ENCODE measurements around the gene MRPL52. TPM values are rescaled to one million over a fixed set of nuclear protein-coding genes. Genes with fewer than 3 reads are reported as not detected.
A peak's percentile ranks its signal among the peaks of the same experiment; 100 is the strongest.

MRPL52 gene
- total and polyA plus RNA-seq, 7 donors = 54.6 to 333 (median 64.3) TPM

- Histone ChIP-seq H3K27ac (peak overlapping the region; percentile 97 to 100 (median 98)), H3K4me3 (peak overlapping the region; percentile 95 to 98 (median 97)), H3K4me1 (peaks cover 0 to 57% (median 44%) of the 10 kb centered on the region in 4 donors), H3K9me3 (no peaks in the 10 kb centered on the region), H3K36me3 (peaks cover 19 to 41% (median 29%) of the 10 kb centered on the region in 4 donors), H3K27me3 (no peaks in the 10 kb centered on the region)
- intact Hi-C loops (cut with DNase I) = loop anchor here (1.0 to 5.0 kb wide), 2 partner anchors 13 to 34 kb away; partner anchors contain the start of gene LRP10
- 21 to 41% methylated on average over 25 of the region's 25 CpGs for WGBS, 2 donors
- TF ChIP-seq POLR2AphosphoS5 (IDR thresholded peaks at IDR 0.05) (peak; percentile 69 to 81 (median 74)), POLR2A (IDR thresholded peaks at IDR 0.05) (peak; percentile 49 to 55), EP300 (IDR thresholded peaks at IDR 0.05) (no peak)
- DNase-seq = peak; percentile 95
Measured at GRCh38 chr14:22837750-22838538, 8.3 kb downstream of the MRPL52 start.

- no peaks in the 10 kb centered on the region for H3K9me3 ChIP-seq
- intact Hi-C loops (cut with DNase I) = loop anchor here (5.0 kb wide), 1 partner anchor 34 kb away; the partner anchor contains the start of gene LRP10
- H3K4me1 ChIP-seq = peaks cover 0 to 63% (median 46%) of the 10 kb centered on the region in 4 donors
- H3K36me3 ChIP-seq = peaks cover 26 to 42% (median 31%) of the 10 kb centered on the region in 4 donors
- peak overlapping the region; percentile 97 to 100 (median 98) for H3K27ac ChIP-seq
- H3K27me3 ChIP-seq = no peaks in the 10 kb centered on the region
- 51 to 75% methylated on average over 6 of the region's 6 CpGs for WGBS, 2 donors
- peak overlapping the region; percentile 95 to 98 (median 97) for H3K4me3 ChIP-seq
- TF ChIP-seq POLR2AphosphoS5 (IDR thresholded peaks at IDR 0.05) = no peak
- TF ChIP-seq POLR2A (IDR thresholded peaks at IDR 0.05) = no peak
- TF ChIP-seq CTCF (IDR thresholded peaks at IDR 0.05) = no peak
- TF ChIP-seq EP300 (IDR thresholded peaks at IDR 0.05) = no peak
- no peak for DNase-seq
Measured at GRCh38 chr14:22838631-22839041, 8.9 kb downstream of the MRPL52 start.

- H3K27ac ChIP-seq = peak overlapping the region; percentile 97 to 100 (median 98)
- H3K27me3 ChIP-seq = no peaks in the 10 kb centered on the region
- peak in 1 of 4 donors; percentile 14 for TF ChIP-seq EP300 (IDR thresholded peaks at IDR 0.05)
- TF ChIP-seq CTCF (IDR thresholded peaks at IDR 0.05) = no peak
- TF ChIP-seq POLR2AphosphoS5 (IDR thresholded peaks at IDR 0.05) = peak in 3 of 4 donors; percentile 10 to 27 (median 27)
- no peak for TF ChIP-seq POLR2A (IDR thresholded peaks at IDR 0.05)
- DNase-seq = peak; percentile 90
- WGBS, 2 donors = 64 to 66% methylated on average over 6 of the region's 6 CpGs
- peaks cover 33 to 42% (median 36%) of the 10 kb centered on the region in 4 donors for H3K36me3 ChIP-seq
- H3K9me3 ChIP-seq = no peaks in the 10 kb centered on the region
- intact Hi-C loops (cut with DNase I) = loop anchor here (5.0 kb wide), 1 partner anchor 33 kb away; the partner anchor contains the start of gene LRP10
- H3K4me3 ChIP-seq = peak overlapping the region; percentile 95 to 98 (median 97)
- peaks cover 0 to 63% (median 48%) of the 10 kb centered on the region in 4 donors for H3K4me1 ChIP-seq
Measured at GRCh38 chr14:22839159-22839779, 9.6 kb downstream of the MRPL52 start.

GRCh38 chr14:22841311-22841710 lies 11.6 kb downstream of the MRPL52 start:
- H3K9me3 ChIP-seq = no peaks in the 10 kb centered on the region
- WGBS, 2 donors = 97% methylated on average over 9 of the region's 9 CpGs
- H3K36me3 ChIP-seq = peaks cover 51 to 56% (median 54%) of the 10 kb centered on the region in 4 donors
- no peak for DNase-seq
- peak overlapping the region in 3 of 4 donors; percentile 6 to 98 (median 41) for H3K27ac ChIP-seq
- H3K4me3 ChIP-seq = no peak overlapping the region
- H3K4me1 ChIP-seq = peaks cover 0 to 74% (median 60%) of the 10 kb centered on the region in 4 donors
- H3K27me3 ChIP-seq = no peaks in the 10 kb centered on the region
- intact Hi-C loops (cut with DNase I) = loop anchor here (10.0 kb wide), 1 partner anchor 1593 kb away; no protein-coding TSS in a partner anchor
- TF ChIP-seq POLR2A (IDR thresholded peaks at IDR 0.05) = no peak
- TF ChIP-seq CTCF (IDR thresholded peaks at IDR 0.05) = no peak
- TF ChIP-seq POLR2AphosphoS5 (IDR thresholded peaks at IDR 0.05) = no peak
- no peak for TF ChIP-seq EP300 (IDR thresholded peaks at IDR 0.05)
